ENCODE results near the gene ETNK1.

DNA sequence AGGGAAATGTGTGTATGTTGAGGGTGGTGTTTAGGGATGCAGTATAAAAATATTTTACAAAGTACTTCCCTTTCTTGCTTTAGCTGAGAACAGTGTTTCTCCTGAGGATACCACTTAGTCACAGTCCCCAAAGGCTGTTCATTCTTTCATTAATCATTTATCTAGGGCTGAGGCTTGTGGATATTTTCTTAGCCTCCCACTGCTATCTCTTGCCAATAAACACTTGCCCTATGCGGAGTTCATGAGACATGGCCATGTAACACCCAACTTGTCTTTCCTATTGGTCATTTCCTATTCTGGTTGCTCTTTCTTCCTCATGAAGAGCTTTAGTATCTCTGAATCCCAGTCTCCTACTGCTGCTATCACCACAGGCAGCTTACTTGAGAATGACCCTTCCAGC, 75.1 kb downstream of the ETNK1 start:
- TF ChIP-seq, protein P1, sequence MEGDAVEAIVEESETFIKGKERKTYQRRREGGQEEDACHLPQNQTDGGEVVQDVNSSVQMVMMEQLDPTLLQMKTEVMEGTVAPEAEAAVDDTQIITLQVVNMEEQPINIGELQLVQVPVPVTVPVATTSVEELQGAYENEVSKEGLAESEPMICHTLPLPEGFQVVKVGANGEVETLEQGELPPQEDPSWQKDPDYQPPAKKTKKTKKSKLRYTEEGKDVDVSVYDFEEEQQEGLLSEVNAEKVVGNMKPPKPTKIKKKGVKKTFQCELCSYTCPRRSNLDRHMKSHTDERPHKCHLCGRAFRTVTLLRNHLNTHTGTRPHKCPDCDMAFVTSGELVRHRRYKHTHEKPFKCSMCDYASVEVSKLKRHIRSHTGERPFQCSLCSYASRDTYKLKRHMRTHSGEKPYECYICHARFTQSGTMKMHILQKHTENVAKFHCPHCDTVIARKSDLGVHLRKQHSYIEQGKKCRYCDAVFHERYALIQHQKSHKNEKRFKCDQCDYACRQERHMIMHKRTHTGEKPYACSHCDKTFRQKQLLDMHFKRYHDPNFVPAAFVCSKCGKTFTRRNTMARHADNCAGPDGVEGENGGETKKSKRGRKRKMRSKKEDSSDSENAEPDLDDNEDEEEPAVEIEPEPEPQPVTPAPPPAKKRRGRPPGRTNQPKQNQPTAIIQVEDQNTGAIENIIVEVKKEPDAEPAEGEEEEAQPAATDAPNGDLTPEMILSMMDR (conservative IDR thresholded peaks at IDR 0.05 in 1 of 2, IDR thresholded peaks at IDR 0.05 in 1 of 2; ENCODE audit: extremely low read depth in 1 of 2, insufficient read depth in 1 of 2, low read depth in 1 of 2, low read length in 2 of 2): no peak
- no peak for TF ChIP-seq EZH2 (IDR thresholded peaks at IDR 0.05; ENCODE audit: borderline replicate concordance, low read length)
